K562 (cell line): Measurements from ENCODE around the gene TUT4. TPM values are rescaled to one million over a fixed set of nuclear protein-coding genes. Genes with fewer than 3 reads are reported as not detected.

Experiments used
- ATAC-seq: fragments of 200-7000 bp; cut with Tn5 transposase; 3 replicates; pipeline ENCODE4 v1.9.1; 2020; ENCODE audit warnings: moderate library complexity
- BruUV-seq: library from RNA; stranded (reverse); fragments of 400-500 nt; replicated peaks from 2 replicates; lab custom pipeline; 2021; lab: Mats Ljungman, UMichigan
- CTCF ChIA-PET: fragments of 300-600 bp; formaldehyde crosslinking; extraction: SDS; loops from one replicate; lab custom pipeline; 2021; ENCODE audit warnings: low intra/inter-chr PET ratio; lab: Yijun Ruan, JAX
- POLR2A ChIA-PET: fragments of 300-600, 350-650 bp; sonication (Branson Sonifier 250); formaldehyde crosslinking; extraction: SDS; loops from one replicate; lab custom pipeline; 2021; ENCODE audit warnings: antibody characterized with exemption, inconsistent platforms; lab: Yijun Ruan, JAX
- DNase-seq, 4 experiments: peaks; one replicate each; pipeline versions ENCODE4 v3.0.0 to v3.0.0-alpha.2; 2011 to 2018; ENCODE audit warnings: low spot score in 3 of 4, mixed read lengths in 3 of 4; ENCODE audit errors: extremely low read depth in 1 of 4
- FAIRE-seq: peaks from 2 replicates; lab custom pipeline; 2011; peaks lifted over from hg19 to GRCh38; lab: Jason Lieb, UNC
- H2AFZ ChIP-seq: 2 replicates; pipeline ENCODE4 v1.6.0; 2011; ENCODE audit warnings: low read depth, low read length, control low read depth, inconsistent platforms
- H3K27ac ChIP-seq: fragments of 200-600 bp; 3 replicates; pipeline ENCODE4 v1.8.0; 2011; ENCODE audit warnings: low read depth, mild to moderate bottlenecking, control low read depth, inconsistent platforms, low read length, moderate library complexity, mixed read lengths; ENCODE audit errors: extremely low read depth
- H3K27me3 ChIP-seq, 2 experiments: fragments of 300-600 bp in 1 of 2; 2 replicates in 1 of 2; 3 replicates in 1 of 2; pipeline versions ENCODE4 v1.6.0 to v1.8.0; 2011; ENCODE audit warnings: inconsistent platforms in 2 of 2, low read length in 2 of 2, mild to moderate bottlenecking in 1 of 2, mixed read lengths in 1 of 2, moderate library complexity in 1 of 2; ENCODE audit not compliant: control insufficient read depth in 2 of 2, insufficient read depth in 2 of 2
- H3K36me3 ChIP-seq: fragments of 300-600 bp; 3 replicates; pipeline ENCODE4 v1.8.0; 2011; ENCODE audit warnings: mild to moderate bottlenecking, low read length, inconsistent platforms; ENCODE audit not compliant: control insufficient read depth, insufficient read depth
- H3K4me1 ChIP-seq, 2 experiments: fragments of 200-600 bp in 1 of 2; replicated peaks in 1 of 2; 2 replicates in 1 of 2; 3 replicates in 1 of 2; pipeline versions ENCODE4 v1.5.1 to v1.8.0; 2011; ENCODE audit warnings: inconsistent platforms in 2 of 2, low read length in 2 of 2, mild to moderate bottlenecking in 1 of 2, mixed read lengths in 1 of 2, moderate library complexity in 1 of 2; ENCODE audit not compliant: control insufficient read depth in 2 of 2, insufficient read depth in 2 of 2
- H3K4me2 ChIP-seq: 2 replicates; pipeline ENCODE4 v1.6.1; 2011; ENCODE audit warnings: low read length, control low read depth, inconsistent platforms, mixed read lengths; ENCODE audit not compliant: insufficient read depth
- H3K4me3 ChIP-seq: fragments of 200-600 bp; sonication (generic), shearing (Covaris generic); 2 replicates; pipeline ENCODE4 v1.5.1; 2016; ENCODE audit warnings: control low read depth, inconsistent platforms
- H3K79me2 ChIP-seq: fragments of 200-600 bp; 3 replicates; pipeline ENCODE4 v1.8.0; 2011; ENCODE audit warnings: low read length, inconsistent platforms; ENCODE audit not compliant: control insufficient read depth, insufficient read depth
- H3K9ac ChIP-seq, 2 experiments: 2 replicates each; pipeline versions ENCODE4 v1.6.0 to v1.6.1; 2011; ENCODE audit warnings: low read depth in 2 of 2, low read length in 2 of 2, control low read depth in 1 of 2, inconsistent platforms in 1 of 2, mild to moderate bottlenecking in 1 of 2, mixed read lengths in 1 of 2; ENCODE audit not compliant: insufficient read depth in 1 of 2
- H3K9me1 ChIP-seq: one replicate; pipeline ENCODE4 v1.6.0; 2011; ENCODE audit warnings: inconsistent platforms, mild to moderate bottlenecking, low read length, moderate library complexity; ENCODE audit not compliant: control insufficient read depth, insufficient read depth
- H3K9me3 ChIP-seq: replicated peaks from 2 replicates; pipeline ENCODE4 v1.5.1; 2011; ENCODE audit warnings: low read depth, low read length, inconsistent platforms; ENCODE audit not compliant: control insufficient read depth, insufficient read depth
- H4K20me1 ChIP-seq: replicated peaks from 2 replicates; pipeline ENCODE4 v1.6.1; 2011; ENCODE audit warnings: low read length, inconsistent platforms, mixed read lengths; ENCODE audit not compliant: control insufficient read depth, insufficient read depth
- CBFA2T3 ChIP-seq: fragments of 450-650 bp; IDR thresholded peaks from 2 replicates; pipeline ENCODE4 v1.6.1; 2017
- CBFB ChIP-seq: sonication (generic); formaldehyde crosslinking; IDR thresholded peaks from 2 replicates; pipeline ENCODE4 v1.4.0; 2020; ENCODE audit warnings: mild to moderate bottlenecking, missing genetic modification reagents
- CEBPB ChIP-seq: fragments of 450-650 bp; IDR thresholded peaks from 2 replicates; pipeline ENCODE4 v1.6.1; 2016; ENCODE audit warnings: missing genetic modification characterization, missing compliant biosample characterization
- FOXK2 ChIP-seq, 2 experiments: fragments of 450-650 bp; IDR thresholded peaks in 1 of 2; conservative IDR thresholded peaks in 1 of 2; 2 replicates each; pipeline ENCODE4 v1.6.1; 2016; ENCODE audit warnings: low read depth in 2 of 2, mild to moderate bottlenecking in 1 of 2
- FOXP1 ChIP-seq: sonication (generic); formaldehyde crosslinking; IDR thresholded peaks from 2 replicates; pipeline ENCODE4 v1.8.0; 2022; ENCODE audit warnings: mild to moderate bottlenecking, missing genetic modification reagents
- KDM2B ChIP-seq: fragments of 250-450 bp; sonication (Bioruptor Pico); IDR thresholded peaks from 2 replicates; pipeline ENCODE4 v1.8.0; 2021; ENCODE audit warnings: mild to moderate bottlenecking, moderate library complexity
- MAZ ChIP-seq, 2 experiments: fragments of 450-650 bp in 1 of 2; sonication (generic) in 1 of 2; formaldehyde crosslinking; IDR thresholded peaks in 1 of 2; conservative IDR thresholded peaks in 1 of 2; 2 replicates each; pipeline versions ENCODE4 v1.4.0 to v1.5.0; 2020; ENCODE audit warnings: mild to moderate bottlenecking in 1 of 2, missing genetic modification reagents in 1 of 2
- NBN ChIP-seq: fragments of 450-650 bp; IDR thresholded peaks from 2 replicates; pipeline ENCODE4 v1.6.1; 2016; ENCODE audit warnings: low read depth, mild to moderate bottlenecking
- NELFE ChIP-seq: IDR thresholded peaks from 2 replicates; pipeline ENCODE4 v1.6.1; 2011; ENCODE audit warnings: mild to moderate bottlenecking; ENCODE audit not compliant: insufficient read depth, insufficient read length
- NR4A1 ChIP-seq, 2 experiments: fragments of 250-450 bp in 1 of 2; fragments of 450-650 bp in 1 of 2; sonication (Bioruptor Pico) in 1 of 2; IDR thresholded peaks; 2 replicates each; pipeline versions ENCODE4 v1.4.0 to v1.6.1; 2016 to 2020; ENCODE audit warnings: mild to moderate bottlenecking in 2 of 2, missing compliant biosample characterization in 1 of 2, missing genetic modification characterization in 1 of 2, moderate library complexity in 1 of 2
- RBM25 ChIP-seq: fragments of 200-400 bp; formaldehyde crosslinking; IDR thresholded peaks from 2 replicates; pipeline ENCODE4 v1.6.1; 2018; ENCODE audit warnings: low read length, low read depth, moderate library complexity; ENCODE audit not compliant: severe bottlenecking
- SAP30 ChIP-seq: fragments of 200-600 bp; sonication (generic); IDR thresholded peaks from 2 replicates; pipeline ENCODE4 v1.6.1; 2012; ENCODE audit warnings: borderline replicate concordance, low read depth, mild to moderate bottlenecking, moderate library complexity, low read length, control low read depth, inconsistent platforms; ENCODE audit not compliant: insufficient read depth, poor library complexity, severe bottlenecking
- U2AF2 ChIP-seq: fragments of 200-400 bp; formaldehyde crosslinking; optimal IDR thresholded peaks from 2 replicates; pipeline ENCODE3; 2017; ENCODE audit warnings: low read depth, mild to moderate bottlenecking, low read length
- ZFPM2 ChIP-seq: fragments of 250-450 bp; sonication (Bioruptor Pico); IDR thresholded peaks from 2 replicates; pipeline ENCODE4 v1.5.1; 2022; ENCODE audit warnings: mild to moderate bottlenecking
- ZKSCAN3 ChIP-seq: fragments of 250-450 bp; sonication (Bioruptor Pico); IDR thresholded peaks from 2 replicates; pipeline ENCODE4 v1.4.0; 2020
- ZNF124 ChIP-seq: sonication (generic); formaldehyde crosslinking; IDR thresholded peaks from 2 replicates; pipeline ENCODE4 v1.8.1; 2022; ENCODE audit warnings: missing genetic modification reagents
- ZNF146 ChIP-seq: IDR thresholded peaks from one replicate; pipeline ENCODE4 v1.6.1; 2018; ENCODE audit warnings: missing compliant biosample characterization; ENCODE audit not compliant: unreplicated experiment
- ZNF23 ChIP-seq: fragments of 250-450 bp; sonication (Bioruptor Pico); IDR thresholded peaks from 2 replicates; pipeline ENCODE4 v1.4.0; 2020; ENCODE audit warnings: mild to moderate bottlenecking
- ZNF24 ChIP-seq: fragments of 450-650 bp; IDR thresholded peaks from 2 replicates; pipeline ENCODE4 v1.6.1; 2016
- WGBS: fragments of 100-300 bp; shearing (Covaris generic); methylation state at CpG from one replicate; pipeline ENCODE4 v1.1.6; 2016; ENCODE audit warnings: low coverage, mixed read lengths; ENCODE audit not compliant: insufficient coverage; ENCODE audit errors: missing lambda C conversion rate; 5-methylcytosine and 5-hydroxymethylcytosine counted together
- in situ Hi-C: fragments of 300-500 bp; cut with MboI; formaldehyde crosslinking; loops from 4 replicates; pipeline ENCODE4 v1.15.0; 2018; ENCODE audit warnings: inconsistent platforms, mixed read lengths
- intact Hi-C: fragments of 100-400 bp; cut with micrococcal nuclease; formaldehyde crosslinking; loops from 2 replicates; pipeline ENCODE4 v1.14.2; 2022
- polyA plus RNA-seq, 8 experiments: library from polyadenylated mRNA; depleted of rRNA in 4 of 8; stranded (reverse) in 5 of 8; unstranded in 3 of 8; fragments of >200 nt; fragmentation: Nextera tagmentation in 2 of 8; fragmentation: Illumina TruSeq in 1 of 8; extraction: Ambion mirVana in 2 of 8; extraction: Trizol in 1 of 8; gene quantifications; 2 replicates each; pipeline versions ENCODE4 v1.2.1 to v1.2.3, GENCODE V29; 2011 to 2014; ENCODE audit warnings: inconsistent platforms in 1 of 8, missing spikeins in 1 of 8
- total RNA-seq, 7 experiments: library from RNA; depleted of rRNA in 6 of 7; stranded (reverse); fragments of >200 nt in 6 of 7; fragmentation: Illumina TruSeq in 2 of 7; extraction: Trizol in 2 of 7; gene quantifications; 2 replicates each; pipeline versions ENCODE4 v1.2.1 to v1.2.3, GENCODE V29; 2011 to 2021; ENCODE audit warnings: low replicate concordance in 1 of 7

Gene TUT4
- total and polyA plus RNA-seq, 9 of the 15 experiments (the other 6 are each of a cell fraction or from before 2014, with no cell fraction given), result 15.8 to 53.5 (median 36.7) TPM

- no peaks in the 10 kb centered on the region for H3K9me3 ChIP-seq
- intact Hi-C loops, result no loop called here
Measured at GRCh38 chr1:52504720-52505119, 48.2 kb downstream of the TUT4 start.

GRCh38 chr1:52503706-52504105 lies 49.2 kb downstream of the TUT4 start:
- ChIA-PET CTCF (no interaction called here), POLR2A (interaction anchor here (0.7 to 2.1 kb wide), 2 partner anchors 9 to 10 kb away, joined by 4 read pairs; no protein-coding TSS in a partner anchor)
- no TSS peak for BruUV-seq
- H3K9ac ChIP-seq, result no peak overlapping the region
- no peak overlapping the region for H3K27ac ChIP-seq
- no peaks in the 10 kb centered on the region for H3K27me3 ChIP-seq
- no peaks in the 10 kb centered on the region for H3K9me3 ChIP-seq
- in situ Hi-C loops (no loop called here), intact Hi-C loops (no loop called here)
- H3K4me3 ChIP-seq, result no peak overlapping the region
- H3K79me2 ChIP-seq, result no peaks in the 10 kb centered on the region
- DNase-seq (no peak), ATAC-seq (no peak), FAIRE-seq (no peak)
- no peaks in the 10 kb centered on the region for H3K9me1 ChIP-seq
- H3K36me3 ChIP-seq, result peaks cover 15% of the 10 kb centered on the region; the same call in 2 of the 3 replicates
- H3K4me1 ChIP-seq, result no peaks in the 10 kb centered on the region
- H2AFZ ChIP-seq, result no peak overlapping the region
- H3K4me2 ChIP-seq, result no peak overlapping the region
- H4K20me1 ChIP-seq, result no peaks in the 10 kb centered on the region
- TF ChIP-seq CBFA2T3 (no peak), MAZ (CRISPR knock-in tag; conservative IDR thresholded peaks at IDR 0.05 in 1 of 2, IDR thresholded peaks at IDR 0.05 in 1 of 2) (no peak), U2AF2 (no peak), CBFB (CRISPR knock-in tag) (no peak), NELFE (no peak), FOXK2 (conservative IDR thresholded peaks at IDR 0.05 in 1 of 2, IDR thresholded peaks at IDR 0.05 in 1 of 2; ENCODE audit: low read depth in 2 of 2) (no peak), ZKSCAN3 (CRISPR knock-in tag) (no peak), ZNF24 (no peak), ZFPM2 (CRISPR knock-in tag) (no peak), FOXP1 (CRISPR knock-in tag) (no peak), SAP30 (no peak), ZNF124 (no peak), ZNF23 (CRISPR knock-in tag) (no peak), KDM2B (CRISPR knock-in tag) (no peak), NR4A1 (CRISPR knock-in tag; IDR thresholded peaks at IDR 0.05) (no peak), NR4A1 (tag; IDR thresholded peaks at IDR 0.05) (no peak)

More at GRCh38 chr1:52504720-52505119, 48.2 kb downstream of the TUT4 start:
- FAIRE-seq (no peak), ATAC-seq (no peak), DNase-seq (no peak)
- Histone ChIP-seq H3K27me3 (no peaks in the 10 kb centered on the region), H3K4me3 (no peak overlapping the region), H3K9ac (no peak overlapping the region), H3K4me1 (no peaks in the 10 kb centered on the region), H3K9me1 (no peaks in the 10 kb centered on the region), H4K20me1 (no peaks in the 10 kb centered on the region), H3K27ac (no peak overlapping the region), H3K79me2 (no peaks in the 10 kb centered on the region), H2AFZ (no peak overlapping the region), H3K36me3 (peaks cover 15% of the 10 kb centered on the region; the same call in 2 of the 3 replicates), H3K4me2 (no peak overlapping the region)
- BruUV-seq, result no TSS peak
- POLR2A ChIA-PET, result interaction anchor here (0.7 to 1.5 kb wide), 2 partner anchors 9 kb away, joined by 3 to 4 read pairs; no protein-coding TSS in a partner anchor
- WGBS, result 12% methylated on average over 1 of the region's 1 CpG
- no peak for TF ChIP-seq NBN
- TF ChIP-seq ZNF146 (CRISPR knock-in tag), result peak; percentile 79
- TF ChIP-seq RBM25, result peak; percentile 36
- 0 out of 2 replicates have a peak, but pooled peaks have one; percentile 11 for TF ChIP-seq CEBPB
- in situ Hi-C loops, result no loop called here
- CTCF ChIA-PET, result no interaction called here
